IMR-90 (cell line): Measurements from ENCODE around the gene CDKN2B-AS1. TPM values are rescaled to one million over a fixed set of nuclear protein-coding genes. Genes with fewer than 3 reads are reported as not detected.

Experiments used
- ATAC-seq: fragments of 200-7000 bp; cut with Tn5 transposase; 2 replicates; pipeline ENCODE4 v1.9.1; 2020; ENCODE audit warnings: low read depth, mild to moderate bottlenecking, moderate library complexity
- BruUV-seq: library from RNA; stranded (reverse); fragments of 400-500 nt; replicated peaks from 2 replicates; lab custom pipeline; 2021; lab: Mats Ljungman, UMichigan
- CTCF ChIA-PET: fragments of 300-600 bp; formaldehyde crosslinking; extraction: SDS; loops from one replicate; lab custom pipeline; 2021; ENCODE audit warnings: antibody characterized with exemption; lab: Yijun Ruan, JAX
- POLR2A ChIA-PET: fragments of 300-600 bp; sonication (Branson Sonifier 250); formaldehyde crosslinking; loops from one replicate; lab custom pipeline; 2022; ENCODE audit warnings: antibody characterized with exemption; ENCODE audit not compliant: unreplicated experiment; lab: Charles Lee
- DNase-seq: peaks from one replicate; pipeline ENCODE4 v3.0.0; 2013
- H2AFZ ChIP-seq: replicated peaks from 2 replicates; pipeline ENCODE3; 2013; ENCODE audit warnings: low read length, mild to moderate bottlenecking; ENCODE audit not compliant: poor library complexity
- H2AK5ac ChIP-seq: 2 replicates; pipeline ENCODE4 v1.6.1; 2013; ENCODE audit warnings: low read depth, low read length, inconsistent platforms
- H2AK9ac ChIP-seq: replicated peaks from 2 replicates; pipeline ENCODE3; 2013; ENCODE audit warnings: mild to moderate bottlenecking, low read depth, low read length, moderate library complexity; ENCODE audit not compliant: poor library complexity
- H2BK120ac ChIP-seq: 2 replicates; pipeline ENCODE4 v1.6.1; 2013; ENCODE audit warnings: low read depth, low read length, inconsistent platforms
- H2BK15ac ChIP-seq: 3 replicates; pipeline ENCODE4 v1.6.1; 2013; ENCODE audit warnings: low read depth, low read length, inconsistent platforms
- H2BK20ac ChIP-seq: 2 replicates; pipeline ENCODE4 v1.6.1; 2013; ENCODE audit warnings: low read depth, mild to moderate bottlenecking, inconsistent platforms, low read length, moderate library complexity
- H2BK5ac ChIP-seq: 2 replicates; pipeline ENCODE4 v1.6.1; 2013; ENCODE audit warnings: mild to moderate bottlenecking, low read depth, low read length, inconsistent platforms; ENCODE audit not compliant: poor library complexity, severe bottlenecking
- H3K14ac ChIP-seq: replicated peaks from 2 replicates; pipeline ENCODE4 v1.6.1; 2013; ENCODE audit warnings: low read depth, low read length, inconsistent platforms
- H3K18ac ChIP-seq: 2 replicates; pipeline ENCODE4 v1.6.1; 2013; ENCODE audit warnings: low read depth, low read length, control low read depth
- H3K23ac ChIP-seq: 2 replicates; pipeline ENCODE4 v1.6.1; 2013; ENCODE audit warnings: low read depth, low read length, inconsistent platforms
- H3K27ac ChIP-seq: 2 replicates; pipeline ENCODE4 v1.5.1; 2013; ENCODE audit warnings: mild to moderate bottlenecking, control low read depth, low read length; ENCODE audit not compliant: insufficient read depth
- H3K27me3 ChIP-seq: 2 replicates; pipeline ENCODE4 v1.6.1; 2013; ENCODE audit warnings: low read length; ENCODE audit not compliant: control insufficient read depth, insufficient read depth
- H3K36me3 ChIP-seq: 2 replicates; pipeline ENCODE4 v1.6.1; 2013; ENCODE audit warnings: low read length, mixed read lengths; ENCODE audit not compliant: control insufficient read depth, insufficient read depth
- H3K4ac ChIP-seq: 2 replicates; pipeline ENCODE4 v1.6.1; 2013; ENCODE audit warnings: low read depth, low read length, inconsistent platforms
- H3K4me1 ChIP-seq: 2 replicates; pipeline ENCODE4 v1.6.1; 2013; ENCODE audit warnings: low read length, mixed read lengths; ENCODE audit not compliant: control insufficient read depth, insufficient read depth
- H3K4me2 ChIP-seq: 2 replicates; pipeline ENCODE4 v1.6.1; 2013; ENCODE audit warnings: low read depth, mild to moderate bottlenecking, control low read depth, low read length, moderate library complexity
- H3K4me3 ChIP-seq: 2 replicates; pipeline ENCODE4 v1.5.1; 2013; ENCODE audit warnings: low read depth, mild to moderate bottlenecking, control low read depth, low read length, moderate library complexity; ENCODE audit not compliant: insufficient read depth
- H3K56ac ChIP-seq: 2 replicates; pipeline ENCODE4 v1.6.1; 2013; ENCODE audit warnings: low read length, inconsistent platforms; ENCODE audit not compliant: insufficient read depth; ENCODE audit errors: extremely low read depth
- H3K79me1 ChIP-seq, 2 experiments: 2 replicates each; pipeline ENCODE4 v1.6.1; 2013; ENCODE audit warnings: low read length in 2 of 2, inconsistent platforms in 1 of 2, low read depth in 1 of 2
- H3K9ac ChIP-seq: 2 replicates; pipeline ENCODE4 v1.6.1; 2013; ENCODE audit warnings: low read depth, low read length, control low read depth
- H3K9me1 ChIP-seq: 2 replicates; pipeline ENCODE4 v1.6.1; 2013; ENCODE audit warnings: low read length, inconsistent platforms; ENCODE audit not compliant: insufficient read depth
- H3K9me3 ChIP-seq: 2 replicates; pipeline ENCODE4 v1.6.1; 2013; ENCODE audit warnings: low read length; ENCODE audit not compliant: control insufficient read depth, insufficient read depth
- H4K20me1 ChIP-seq: 2 replicates; pipeline ENCODE4 v1.6.1; 2013; ENCODE audit warnings: low read length, inconsistent platforms; ENCODE audit not compliant: insufficient read depth
- H4K5ac ChIP-seq: 2 replicates; pipeline ENCODE4 v1.6.1; 2013; ENCODE audit warnings: mild to moderate bottlenecking, low read depth, low read length, control low read depth
- H4K8ac ChIP-seq, 2 experiments: 2 replicates each; pipeline ENCODE4 v1.6.1; 2013; ENCODE audit warnings: low read depth in 2 of 2, low read length in 2 of 2, control low read depth in 1 of 2, inconsistent platforms in 1 of 2
- H4K91ac ChIP-seq: 2 replicates; pipeline ENCODE4 v1.6.1; 2013; ENCODE audit warnings: low read depth, low read length, inconsistent platforms; ENCODE audit not compliant: insufficient read depth
- CEBPB ChIP-seq: IDR thresholded peaks from 2 replicates; pipeline ENCODE4 v1.6.1; 2012; ENCODE audit warnings: low read depth, low read length, improper control_type of control experiment
- CHD1 ChIP-seq: IDR thresholded peaks from 2 replicates; pipeline ENCODE4 v1.6.1; 2012; ENCODE audit warnings: low read depth, low read length, improper control_type of control experiment
- FOS ChIP-seq: fragments of 150-350 bp; IDR thresholded peaks from 2 replicates; pipeline ENCODE4 v1.6.1; 2016; ENCODE audit warnings: low read depth, low read length
- MAZ ChIP-seq: IDR thresholded peaks from 2 replicates; pipeline ENCODE4 v1.6.1; 2012; ENCODE audit warnings: low read depth, mild to moderate bottlenecking, low read length, improper control_type of control experiment, moderate library complexity, borderline replicate concordance
- NFE2L2 ChIP-seq: fragments of 150-350 bp; IDR thresholded peaks from 2 replicates; pipeline ENCODE4 v1.6.1; 2016; ENCODE audit warnings: low read depth, mild to moderate bottlenecking, low read length
- RAD21 ChIP-seq: IDR thresholded peaks from 2 replicates; pipeline ENCODE4 v1.6.1; 2012; ENCODE audit warnings: low read length, improper control_type of control experiment
- RCOR1 ChIP-seq: IDR thresholded peaks from 2 replicates; pipeline ENCODE4 v1.6.1; 2012; ENCODE audit warnings: mild to moderate bottlenecking, low read length, improper control_type of control experiment; ENCODE audit not compliant: insufficient replicate concordance
- WGBS, 2 experiments: methylation state at CpG; one replicate each; pipeline versions ENCODE4 v1.1.5 to v1.1.7; 2013; ENCODE audit warnings: missing lambda C conversion rate in 2 of 2; ENCODE audit not compliant: insufficient read length in 1 of 2; ENCODE audit errors: extremely low coverage in 2 of 2; 5-methylcytosine and 5-hydroxymethylcytosine counted together
- dilution Hi-C: fragments of 300-500 bp; cut with HindIII; formaldehyde crosslinking; loops from one replicate; pipeline ENCODE4 v1.14.3; 2018; ENCODE audit warnings: low sequenced_read_pairs; ENCODE audit not compliant: unreplicated experiment
- in situ Hi-C: fragments of 300-500 bp; cut with MboI; formaldehyde crosslinking; loops from 3 replicates; pipeline ENCODE4 v1.14.3; 2019; ENCODE audit warnings: low sequenced_read_pairs, inconsistent platforms, mixed read lengths
- intact Hi-C: fragments of 100-400 bp; cut with micrococcal nuclease; formaldehyde crosslinking; loops from 2 replicates; pipeline ENCODE4 v1.10.0; 2022
- polyA plus RNA-seq, 3 experiments: library from polyadenylated mRNA; depleted of rRNA; stranded (reverse); fragments of >200 nt; gene quantifications; 2 replicates each; pipeline ENCODE4 v1.2.3, GENCODE V29; 2012; ENCODE audit warnings: low replicate concordance in 1 of 3
- total RNA-seq: library from RNA; depleted of rRNA; stranded (reverse); fragments of >200 nt; gene quantifications from 2 replicates; pipeline ENCODE4 v1.2.3, GENCODE V29; 2012

CDKN2B-AS1 gene
- total and polyA plus RNA-seq, 2 of the 4 experiments (the other 2 are of a cell fraction): 1.0 to 1.1 TPM

- no peaks in the 10 kb centered on the region for H3K27me3 ChIP-seq
- no TSS peak for BruUV-seq
- in situ Hi-C loops: no loop called here
Measured at GRCh38 chr9:22160221-22160620, 165.6 kb downstream of the CDKN2B-AS1 start.

More at GRCh38 chr9:22160221-22160620, 165.6 kb downstream of the CDKN2B-AS1 start:
- dilution Hi-C loops: no loop called here
- no peaks in the 10 kb centered on the region for H3K9me1 ChIP-seq
- no peaks in the 10 kb centered on the region for H4K20me1 ChIP-seq
- H3K79me1 ChIP-seq: no peaks in the 10 kb centered on the region
- no peak overlapping the region for H3K18ac ChIP-seq
- POLR2A ChIA-PET: no interaction called here
- no peak overlapping the region for H2BK120ac ChIP-seq
- H2AK5ac ChIP-seq: no peak overlapping the region
- H3K4ac ChIP-seq: no peak overlapping the region
- no CpG with 5 or more reads among the region's 1 CpG for WGBS, 2 experiments
- ATAC-seq (no peak), DNase-seq (peak; percentile 69)
- no peak overlapping the region for H4K91ac ChIP-seq
- H2AFZ ChIP-seq: no peak overlapping the region
- no peak overlapping the region for H2BK15ac ChIP-seq
- no peak overlapping the region for H2BK20ac ChIP-seq
- intact Hi-C loops: no loop called here
- H2BK5ac ChIP-seq: no peak overlapping the region
- no peak overlapping the region for H3K4me3 ChIP-seq
- no peak overlapping the region for H3K27ac ChIP-seq
- CTCF ChIA-PET: no interaction called here
- no peak overlapping the region for H4K5ac ChIP-seq
- no peak overlapping the region for H3K14ac ChIP-seq
- no peaks in the 10 kb centered on the region for H3K36me3 ChIP-seq
- H3K9me3 ChIP-seq: no peaks in the 10 kb centered on the region
- H4K8ac ChIP-seq: no peak overlapping the region
- no peak overlapping the region for H3K4me2 ChIP-seq
- no peak overlapping the region for H2AK9ac ChIP-seq
- no peak overlapping the region for H3K56ac ChIP-seq
- H3K23ac ChIP-seq: no peak overlapping the region
- peaks cover 3% of the 10 kb centered on the region; the same call in 1 of the 2 replicates for H3K4me1 ChIP-seq
- H3K9ac ChIP-seq: no peak overlapping the region
- TF ChIP-seq RCOR1 (no peak), CEBPB (no peak), CHD1 (no peak), MAZ (no peak), NFE2L2 (no peak), RAD21 (no peak), FOS (no peak)
